Muscle layer of colon (tissue), 2 donors: ENCODE data around the gene CCSER1.
"Not testable (repeated sequence)": the region's sequence is repeated elsewhere in the genome, so short reads cannot be mapped to it uniquely, and the experiment has no call there.

Experiments used
- H3K27ac ChIP-seq: one replicate; pipeline ENCODE4 v1.7.0; 2013; ENCODE audit warnings: low read depth, mild to moderate bottlenecking, low read length, moderate library complexity
- H3K27me3 ChIP-seq, 2 donors: one replicate each; pipeline ENCODE4 v1.7.0; 2013; ENCODE audit warnings: low read length in 2 of 2, mild to moderate bottlenecking in 2 of 2; ENCODE audit not compliant: insufficient read depth in 2 of 2, control insufficient read depth in 1 of 2
- H3K36me3 ChIP-seq: one replicate; pipeline ENCODE4 v1.7.0; 2013; ENCODE audit warnings: mild to moderate bottlenecking, low read length; ENCODE audit not compliant: insufficient read depth
- H3K4me1 ChIP-seq: one replicate; pipeline ENCODE4 v1.7.0; 2013; ENCODE audit warnings: mild to moderate bottlenecking, low read length; ENCODE audit not compliant: insufficient read depth
- H3K4me3 ChIP-seq, 2 donors: one replicate each; pipeline ENCODE4 v1.7.0; 2013; ENCODE audit warnings: low read length in 2 of 2, low read depth in 1 of 2, mild to moderate bottlenecking in 1 of 2, moderate library complexity in 1 of 2
- H3K9ac ChIP-seq: one replicate; pipeline ENCODE4 v1.7.0; 2013; ENCODE audit warnings: low read length
- H3K9me3 ChIP-seq: one replicate; pipeline ENCODE4 v1.7.0; 2013; ENCODE audit warnings: mild to moderate bottlenecking, low read length
- donor health status: abdominal sarcoma.
- donor health status: Adenocarcinoma of cecum.

The CCSER1 gene

DNA sequence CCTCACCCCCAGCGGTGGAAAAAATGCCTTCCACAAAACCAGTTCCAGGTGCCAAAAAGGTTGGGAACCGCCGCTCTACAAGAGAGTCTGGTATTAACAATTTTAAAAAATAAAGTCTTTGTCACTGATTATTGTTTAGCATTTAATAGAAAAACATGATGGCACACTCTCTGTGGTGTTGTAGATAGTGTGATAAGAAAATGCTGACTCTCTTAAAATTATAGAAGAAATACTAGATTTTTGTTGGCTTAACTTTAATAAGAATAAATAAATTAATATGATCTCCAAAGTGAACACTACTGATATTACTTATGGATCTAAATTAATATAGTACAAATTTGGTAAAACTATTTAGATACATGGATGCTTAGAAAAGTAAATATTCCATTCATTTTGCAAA lies 943.5 kb downstream of the CCSER1 start:
- Histone ChIP-seq H3K9me3 (no peaks in the 10 kb centered on the region), H3K27me3 (no peaks in the 10 kb centered on the region), H3K4me3 (no peak overlapping the region), H3K9ac (no peak overlapping the region), H3K4me1 (peaks cover 16% of the 10 kb centered on the region), H3K27ac (no peak overlapping the region), H3K36me3 (no peaks in the 10 kb centered on the region)

- H3K9me3 ChIP-seq = peaks cover 4% of the 10 kb centered on the region
- H3K27me3 ChIP-seq = no peaks in the 10 kb centered on the region
- peaks cover 16% of the 10 kb centered on the region for H3K4me1 ChIP-seq
- H3K27ac ChIP-seq = no peak overlapping the region
- no peaks in the 10 kb centered on the region for H3K36me3 ChIP-seq
- no peak overlapping the region for H3K4me3 ChIP-seq
- H3K9ac ChIP-seq = no peak overlapping the region
Observed at GRCh38 chr4:91076147-91076546, 949.0 kb downstream of the CCSER1 start.

DNA sequence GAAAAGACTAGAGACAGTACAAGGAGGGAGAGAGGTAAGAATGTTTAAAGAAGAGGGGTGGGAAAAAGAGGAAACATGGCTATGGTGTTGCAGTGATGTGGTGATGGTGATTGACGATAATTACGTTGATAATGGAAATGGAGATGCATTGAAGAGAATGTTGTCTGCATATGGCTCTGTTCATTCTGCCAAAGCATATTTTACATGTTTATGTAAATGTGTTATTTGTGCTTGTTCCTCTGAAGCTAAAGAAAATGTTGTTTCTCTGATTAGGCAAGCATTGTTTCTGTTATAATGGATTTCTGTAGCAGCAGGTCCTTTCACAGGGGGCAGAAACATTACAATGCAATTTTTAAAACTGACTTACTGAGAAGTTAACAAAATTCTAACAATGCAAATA lies 958.8 kb downstream of the CCSER1 start:
- H3K27me3 ChIP-seq = no peaks in the 10 kb centered on the region
- no peak overlapping the region for H3K27ac ChIP-seq
- H3K9me3 ChIP-seq = no peaks in the 10 kb centered on the region
- no peaks in the 10 kb centered on the region for H3K4me1 ChIP-seq
- no peak overlapping the region for H3K9ac ChIP-seq
- no peak overlapping the region for H3K4me3 ChIP-seq
- no peaks in the 10 kb centered on the region for H3K36me3 ChIP-seq

DNA sequence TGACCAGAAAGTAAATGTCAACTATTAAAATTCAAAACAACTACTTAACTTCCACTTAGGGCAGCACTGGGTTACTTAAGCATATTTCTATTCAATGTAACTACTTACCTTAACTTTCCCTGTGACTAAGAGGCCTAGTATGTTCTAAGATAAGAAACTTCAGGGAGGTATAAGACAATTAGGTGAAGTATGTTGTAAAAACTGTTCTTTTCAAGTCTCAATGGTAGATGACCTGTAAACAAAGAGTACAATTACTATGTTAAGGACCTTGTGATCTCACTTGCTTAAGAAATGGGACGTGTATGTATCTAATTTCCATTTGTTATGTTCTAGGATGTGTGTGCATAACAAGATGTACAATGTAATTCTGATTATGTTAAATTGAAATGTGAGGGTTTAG lies 960.5 kb downstream of the CCSER1 start:
- Histone ChIP-seq H3K4me3 (no peak overlapping the region), H3K9ac (no peak overlapping the region), H3K36me3 (no peaks in the 10 kb centered on the region), H3K4me1 (no peaks in the 10 kb centered on the region), H3K27ac (no peak overlapping the region), H3K9me3 (no peaks in the 10 kb centered on the region), H3K27me3 (no peaks in the 10 kb centered on the region)

DNA sequence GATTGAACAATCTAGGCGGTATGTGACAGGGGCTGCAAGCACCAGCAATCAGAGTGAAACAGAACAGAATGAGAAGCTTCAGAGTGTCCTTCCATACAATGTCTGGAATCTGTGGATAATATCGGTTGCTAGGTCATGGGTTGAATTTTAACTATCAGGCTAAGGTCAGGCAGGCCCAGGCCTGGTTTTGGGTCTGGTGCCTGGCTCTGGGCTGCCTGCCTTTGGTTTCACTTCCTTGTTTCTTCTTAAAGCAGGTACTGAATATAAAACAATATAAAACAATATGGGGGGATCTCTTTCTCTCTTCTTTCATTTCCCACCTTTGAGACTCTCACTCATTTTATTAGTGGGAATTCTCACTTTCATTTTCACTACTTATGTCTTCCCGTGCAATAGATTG lies 962.0 kb downstream of the CCSER1 start:
- no peak overlapping the region for H3K27ac ChIP-seq

GRCh38 chr4:91092398-91092980 lies 965.3 kb downstream of the CCSER1 start:
- no peaks in the 10 kb centered on the region for H3K4me1 ChIP-seq
- no peak overlapping the region for H3K4me3 ChIP-seq
- H3K9me3 ChIP-seq = no peaks in the 10 kb centered on the region
- no peaks in the 10 kb centered on the region for H3K36me3 ChIP-seq
- H3K9ac ChIP-seq = no peak overlapping the region
- H3K27ac ChIP-seq = no peak overlapping the region
- no peaks in the 10 kb centered on the region for H3K27me3 ChIP-seq

More for the DNA sequence above, 962.0 kb downstream of the CCSER1 start:
- Histone ChIP-seq H3K4me3 (no peak overlapping the region), H3K9me3 (no peaks in the 10 kb centered on the region), H3K9ac (no peak overlapping the region), H3K4me1 (no peaks in the 10 kb centered on the region), H3K27me3 (no peaks in the 10 kb centered on the region), H3K36me3 (no peaks in the 10 kb centered on the region)

DNA sequence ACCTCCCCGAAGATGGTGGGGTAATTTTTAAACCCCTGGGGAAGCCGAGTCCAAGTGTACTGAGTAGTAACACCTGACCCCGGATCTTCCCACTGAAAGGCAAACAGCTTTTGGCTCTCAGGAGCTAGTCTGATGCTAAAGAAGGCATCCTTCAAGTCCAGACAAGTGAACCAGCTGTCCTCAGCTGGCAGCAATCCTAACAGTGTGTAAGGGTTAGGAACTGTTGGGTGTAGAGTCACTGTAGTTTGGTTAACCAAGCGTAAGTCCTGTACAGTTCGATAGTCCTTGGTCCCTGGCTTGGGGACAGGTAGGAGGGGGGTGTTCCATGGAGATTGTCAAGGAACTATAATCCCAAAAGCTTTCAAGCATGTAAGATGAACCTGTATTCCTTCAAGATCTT lies 967.0 kb downstream of the CCSER1 start:
- not testable (repeated sequence) for H3K9ac ChIP-seq, H3K4me3 ChIP-seq, H3K27me3 ChIP-seq, H3K4me1 ChIP-seq, H3K27ac ChIP-seq, H3K9me3 ChIP-seq, H3K36me3 ChIP-seq

- H3K9me3 ChIP-seq = no peaks in the 10 kb centered on the region
- no peak overlapping the region for H3K27ac ChIP-seq
- no peak overlapping the region for H3K9ac ChIP-seq
- no peaks in the 10 kb centered on the region for H3K27me3 ChIP-seq
- no peaks in the 10 kb centered on the region for H3K4me1 ChIP-seq
- no peak overlapping the region for H3K4me3 ChIP-seq
- H3K36me3 ChIP-seq = no peaks in the 10 kb centered on the region
Observed at GRCh38 chr4:91099666-91100065, 972.5 kb downstream of the CCSER1 start.

DNA sequence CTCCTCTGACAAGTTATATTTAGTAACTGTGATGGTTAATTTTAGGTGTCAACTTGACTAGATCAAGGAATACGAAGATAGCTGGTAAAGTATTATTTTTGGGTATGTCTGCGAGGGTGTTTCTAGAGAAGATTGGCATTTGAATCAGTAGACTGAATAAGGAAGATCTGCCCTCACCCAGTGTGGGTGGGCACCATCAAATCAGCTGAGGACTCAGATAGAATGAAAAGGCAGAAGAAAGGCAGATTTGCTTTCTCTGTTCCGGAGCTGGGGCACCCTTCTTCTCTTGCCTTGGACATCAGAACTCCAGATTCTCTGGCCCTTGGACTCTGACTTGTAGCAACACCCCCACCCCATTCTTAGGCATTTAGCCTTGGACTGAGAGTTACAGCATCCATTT lies 981.6 kb downstream of the CCSER1 start:
- no peak overlapping the region for H3K4me3 ChIP-seq
- H3K9me3 ChIP-seq = no peaks in the 10 kb centered on the region
- H3K36me3 ChIP-seq = no peaks in the 10 kb centered on the region
- H3K9ac ChIP-seq = no peak overlapping the region
- no peak overlapping the region for H3K27ac ChIP-seq
- H3K27me3 ChIP-seq = no peaks in the 10 kb centered on the region
- no peaks in the 10 kb centered on the region for H3K4me1 ChIP-seq

- H3K4me3 ChIP-seq = no peak overlapping the region
- no peaks in the 10 kb centered on the region for H3K4me1 ChIP-seq
- no peaks in the 10 kb centered on the region for H3K36me3 ChIP-seq
- H3K27me3 ChIP-seq = no peaks in the 10 kb centered on the region
- H3K9me3 ChIP-seq = no peaks in the 10 kb centered on the region
- no peak overlapping the region for H3K9ac ChIP-seq
- no peak overlapping the region for H3K27ac ChIP-seq
Observed at GRCh38 chr4:91111556-91111955, 984.4 kb downstream of the CCSER1 start.

DNA sequence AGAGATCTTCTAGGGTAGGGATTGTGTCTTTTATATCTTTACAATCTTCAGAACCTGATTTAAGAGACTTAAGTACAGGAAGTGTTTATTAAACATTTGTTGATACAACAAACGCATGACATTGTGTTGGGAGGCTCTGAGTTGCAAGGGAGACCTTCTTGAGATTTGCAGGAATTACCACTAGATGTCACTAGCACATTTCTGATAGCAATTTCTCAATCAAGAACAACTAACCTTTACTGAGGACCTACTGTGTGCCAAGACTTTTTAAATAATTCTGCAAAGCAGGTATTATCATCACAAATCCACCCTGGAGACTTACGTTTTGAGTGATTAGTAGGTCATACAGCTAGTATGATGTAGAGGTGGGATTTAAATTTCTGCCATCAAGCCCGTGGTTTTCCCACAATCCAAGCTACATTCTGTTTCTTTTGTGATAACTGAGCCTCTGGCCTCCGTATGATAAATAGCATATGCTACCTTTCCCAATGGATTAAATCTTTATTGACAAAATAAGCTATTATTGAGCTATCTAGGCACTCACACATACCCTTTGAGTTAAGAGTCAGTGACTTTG lies 986.0 kb downstream of the CCSER1 start:
- H3K27ac ChIP-seq = no peak overlapping the region
- no peaks in the 10 kb centered on the region for H3K4me1 ChIP-seq
- H3K27me3 ChIP-seq = no peaks in the 10 kb centered on the region
- H3K9ac ChIP-seq = no peak overlapping the region
- H3K4me3 ChIP-seq = no peak overlapping the region
- H3K36me3 ChIP-seq = no peaks in the 10 kb centered on the region
- no peaks in the 10 kb centered on the region for H3K9me3 ChIP-seq

DNA sequence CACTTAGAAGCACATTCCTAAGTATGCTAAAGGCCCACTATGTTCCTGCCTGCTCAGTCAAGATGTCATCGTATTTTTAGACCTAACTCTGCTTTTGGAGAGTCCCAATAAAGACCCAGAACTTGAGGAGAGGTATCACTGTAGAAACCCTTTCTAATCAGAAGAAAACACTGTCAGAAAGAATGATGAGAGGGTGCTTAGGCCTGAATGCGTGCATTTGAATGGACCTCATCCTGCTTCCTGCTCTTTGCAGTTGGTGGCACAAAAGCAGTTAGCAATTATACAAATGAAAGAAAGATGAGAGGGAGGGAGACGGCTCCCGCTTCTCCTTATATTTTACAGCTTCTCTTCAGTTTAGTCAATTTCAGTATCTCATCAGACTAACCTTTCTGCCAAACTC lies 987.2 kb downstream of the CCSER1 start:
- Histone ChIP-seq H3K27ac (no peak overlapping the region), H3K36me3 (no peaks in the 10 kb centered on the region), H3K9me3 (no peaks in the 10 kb centered on the region), H3K4me1 (no peaks in the 10 kb centered on the region), H3K4me3 (no peak overlapping the region), H3K27me3 (no peaks in the 10 kb centered on the region), H3K9ac (no peak overlapping the region)
